GM18505 (cell line): ENCODE measurements around the gene CRTAC1.

Experiments used
- ATAC-seq: cut with Tn5 transposase; IDR thresholded peaks from one replicate; pipeline ENCODE4 v1.9.1; 2021; ENCODE audit not compliant: unreplicated experiment
- POLR2A ChIP-seq: IDR thresholded peaks from 4 replicates; pipeline ENCODE4 v1.6.1; 2011; ENCODE audit warnings: borderline replicate concordance; ENCODE audit not compliant: insufficient read depth, insufficient read length; ENCODE audit errors: extremely low read depth

CRTAC1 gene

GRCh38 chr10:97822261-97822687 lies 208.1 kb downstream of the CRTAC1 start:
- ATAC-seq, result no peak
- TF ChIP-seq POLR2A, result no peak

GRCh38 chr10:97821308-97822038 lies 208.9 kb downstream of the CRTAC1 start:
- ATAC-seq, result no peak
- TF ChIP-seq POLR2A, result no peak

GRCh38 chr10:97820096-97820704 lies 210.2 kb downstream of the CRTAC1 start:
- ATAC-seq, result no peak
- no peak for TF ChIP-seq POLR2A

- ATAC-seq, result no peak
- TF ChIP-seq POLR2A, result no peak
Observed at GRCh38 chr10:97818572-97818971, 211.8 kb downstream of the CRTAC1 start.

GRCh38 chr10:97816609-97817008 lies 213.8 kb downstream of the CRTAC1 start:
- no peak for ATAC-seq
- TF ChIP-seq POLR2A, result no peak
